HG03095 (cell line): ENCODE measurements around the gene CCDC182.

Source experiments
- ATAC-seq: cut with Tn5 transposase; IDR thresholded peaks from one replicate; pipeline ENCODE4 v1.9.1; 2021; ENCODE audit warnings: moderate library complexity; ENCODE audit not compliant: unreplicated experiment

CCDC182 gene

GRCh38 chr17:57758654-57759053, 13.6 kb upstream of the CCDC182 start:
- no peak for ATAC-seq

GRCh38 chr17:57757735-57758134, 12.6 kb upstream of the CCDC182 start:
- ATAC-seq, result no peak

GRCh38 chr17:57756951-57757350, 11.9 kb upstream of the CCDC182 start:
- ATAC-seq, result no peak

GRCh38 chr17:57755480-57756070, 10.5 kb upstream of the CCDC182 start:
- no peak for ATAC-seq

- no peak for ATAC-seq
Observed at GRCh38 chr17:57752031-57752905, 7.2 kb upstream of the CCDC182 start.

- no peak for ATAC-seq
Observed at GRCh38 chr17:57751348-57751971, 6.4 kb upstream of the CCDC182 start.

- no peak for ATAC-seq
Observed at GRCh38 chr17:57750895-57751294, 5.8 kb upstream of the CCDC182 start.

- ATAC-seq, result no peak
Observed at GRCh38 chr17:57750109-57750871, 5.2 kb upstream of the CCDC182 start.

GRCh38 chr17:57749701-57750100, 4.6 kb upstream of the CCDC182 start:
- no peak for ATAC-seq

GRCh38 chr17:57747221-57748017, 2.3 kb upstream of the CCDC182 start:
- ATAC-seq, result no peak

- ATAC-seq, result no peak
Observed at GRCh38 chr17:57746221-57746620, 1.1 kb upstream of the CCDC182 start.

- no peak for ATAC-seq
Observed at GRCh38 chr17:57744195-57745170, 616 bp downstream of the CCDC182 start.

GRCh38 chr17:57740235-57740528, 4.9 kb downstream of the CCDC182 start:
- ATAC-seq, result no peak

- ATAC-seq, result peak; percentile 66
Observed at GRCh38 chr17:57739402-57740234, 5.5 kb downstream of the CCDC182 start.

GRCh38 chr17:57737450-57737849, 7.6 kb downstream of the CCDC182 start:
- ATAC-seq, result no peak

GRCh38 chr17:57735707-57736106, 9.4 kb downstream of the CCDC182 start:
- no peak for ATAC-seq

- no peak for ATAC-seq
Observed at GRCh38 chr17:57735230-57735629, 9.9 kb downstream of the CCDC182 start.

GRCh38 chr17:57733085-57733484, 12.0 kb downstream of the CCDC182 start:
- ATAC-seq, result no peak

- ATAC-seq, result no peak
Observed at GRCh38 chr17:57732062-57732461, 13.0 kb downstream of the CCDC182 start.
